GM12878 (cell line): ENCODE results near the gene MPEG1. TPM values are rescaled to one million over a fixed set of nuclear protein-coding genes. Genes with fewer than 3 reads are reported as not detected.

ENCODE experiments used
- BCL11A ChIP-seq: IDR thresholded peaks from 2 replicates; pipeline ENCODE4 v1.6.1; 2011; ENCODE audit warnings: low read depth, low read length
- CEBPB ChIP-seq, 2 experiments: fragments of 150-350 bp in 1 of 2; IDR thresholded peaks; 2 replicates each; pipeline ENCODE4 v1.6.1; 2012 to 2014; ENCODE audit warnings: low read depth in 2 of 2, low read length in 2 of 2, borderline replicate concordance in 1 of 2, inconsistent platforms in 1 of 2
- CHD2 ChIP-seq: IDR thresholded peaks from 2 replicates; pipeline ENCODE4 v1.6.1; 2011; ENCODE audit warnings: low read depth, low read length, improper control_type of control experiment, borderline replicate concordance
- RAD21 ChIP-seq: IDR thresholded peaks from 2 replicates; pipeline ENCODE4 v1.6.1; 2011; ENCODE audit warnings: mild to moderate bottlenecking, low read depth, low read length, moderate library complexity; ENCODE audit not compliant: insufficient read depth
- RBBP5 ChIP-seq: fragments of 200-600 bp; sonication (generic); conservative IDR thresholded peaks from 2 replicates; pipeline ENCODE4 v1.6.1; 2016
- SMAD5 ChIP-seq: IDR thresholded peaks from 2 replicates; pipeline ENCODE4 v1.6.1; 2016; ENCODE audit warnings: antibody characterized with exemption, low read depth
- ZNF384 ChIP-seq: IDR thresholded peaks from 2 replicates; pipeline ENCODE4 v1.6.1; 2012; ENCODE audit warnings: low read depth, mild to moderate bottlenecking, low read length, improper control_type of control experiment, borderline replicate concordance
- polyA plus RNA-seq, 11 experiments: library from polyadenylated mRNA; depleted of rRNA in 4 of 11; unstranded in 6 of 11; stranded (reverse) in 5 of 11; fragments of >200 nt; fragmentation: Nextera tagmentation in 4 of 11; fragmentation: Illumina TruSeq in 1 of 11; extraction: Ambion mirVana in 4 of 11; extraction: Trizol in 1 of 11; gene quantifications; 1 replicate in 1 of 11; 2 replicates in 10 of 11; pipeline versions ENCODE4 v1.2.1 to v1.2.3, GENCODE V29; 2011 to 2016; ENCODE audit warnings: inconsistent platforms in 2 of 11, missing spikeins in 2 of 11, low read depth in 1 of 11
- total RNA-seq, 4 experiments: library from RNA; depleted of rRNA in 3 of 4; stranded (reverse); fragments of >200 nt in 3 of 4; fragmentation: Illumina TruSeq in 1 of 4; extraction: Trizol in 1 of 4; gene quantifications; 2 replicates each; pipeline versions ENCODE4 v1.2.1 to v1.2.3, GENCODE V29; 2013 to 2021
- TF ChIP-seq, protein P1 (sequence below): fragments of 450-650 bp; formaldehyde crosslinking; IDR thresholded peaks from 2 replicates; pipeline ENCODE4 v1.4.0; 2022; ENCODE audit warnings: mild to moderate bottlenecking, moderate library complexity
- TF ChIP-seq, protein P2 (sequence below): fragments of 450-650 bp; IDR thresholded peaks from 2 replicates; pipeline ENCODE4 v1.6.1; 2017; ENCODE audit warnings: mild to moderate bottlenecking
- TF ChIP-seq, protein P3 (sequence below): IDR thresholded peaks from 2 replicates; pipeline ENCODE4 v1.6.1; 2011; ENCODE audit warnings: mild to moderate bottlenecking, low read depth, low read length, moderate library complexity; ENCODE audit not compliant: insufficient replicate concordance
- TF ChIP-seq, protein P4 (sequence below): fragments of 450-650 bp; IDR thresholded peaks from 2 replicates; pipeline ENCODE4 v1.6.1; 2017; ENCODE audit warnings: mild to moderate bottlenecking, moderate library complexity
- TF ChIP-seq, protein P5 (sequence below): fragments of 450-650 bp; formaldehyde crosslinking; IDR thresholded peaks from 2 replicates; pipeline ENCODE4 v1.5.0; 2022; ENCODE audit warnings: mild to moderate bottlenecking, missing genetic modification characterization

The MPEG1 gene
- total and polyA plus RNA-seq, 10 of the 15 experiments (the other 5 are each of a cell fraction or from before 2014, with no cell fraction given), result 1.3 to 15.6 (median 11.7) TPM; not detected in 1

DNA sequence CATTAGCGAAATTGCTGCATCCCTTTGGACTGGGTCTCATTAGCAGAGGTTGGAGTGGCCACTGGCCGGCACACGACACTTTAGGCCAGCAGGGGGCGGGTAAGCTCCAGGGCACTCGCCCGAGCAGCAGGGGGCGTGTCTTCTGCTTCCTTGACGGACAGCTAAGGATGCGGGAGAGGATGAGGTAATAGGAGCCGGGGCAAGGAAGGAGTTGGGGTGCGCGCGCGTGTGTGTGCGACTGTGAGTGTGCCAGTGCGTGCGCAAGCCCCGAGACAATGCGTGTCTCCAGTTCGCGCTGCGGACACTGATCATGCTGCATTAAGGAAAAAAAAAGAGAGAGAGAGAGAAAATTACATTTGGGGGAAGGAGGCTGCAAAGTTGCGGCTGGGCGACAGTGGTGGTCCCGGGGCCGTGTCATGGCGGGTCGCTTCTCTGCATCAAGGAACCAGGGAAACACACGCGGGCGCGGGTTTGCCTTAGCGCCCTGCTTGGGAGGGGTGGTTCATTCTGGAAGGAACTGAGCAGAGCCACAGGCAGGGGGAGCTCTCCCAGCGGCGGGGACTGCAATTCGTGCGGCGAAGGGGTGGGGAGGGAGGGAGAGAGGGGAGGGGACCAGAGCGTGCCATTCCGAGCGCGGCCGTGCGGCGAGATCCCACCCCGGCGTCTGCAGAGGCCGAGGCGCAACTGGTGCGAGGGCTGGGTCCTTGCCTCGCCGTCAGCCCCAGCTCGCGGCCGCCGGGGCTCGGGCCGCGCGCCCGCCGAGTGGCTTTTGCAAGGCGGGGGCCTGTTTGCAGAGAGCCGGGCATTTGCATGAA, 41.0 kb downstream of the MPEG1 start, which contains the start of gene DTX4 (continued):
- TF ChIP-seq, protein P1, sequence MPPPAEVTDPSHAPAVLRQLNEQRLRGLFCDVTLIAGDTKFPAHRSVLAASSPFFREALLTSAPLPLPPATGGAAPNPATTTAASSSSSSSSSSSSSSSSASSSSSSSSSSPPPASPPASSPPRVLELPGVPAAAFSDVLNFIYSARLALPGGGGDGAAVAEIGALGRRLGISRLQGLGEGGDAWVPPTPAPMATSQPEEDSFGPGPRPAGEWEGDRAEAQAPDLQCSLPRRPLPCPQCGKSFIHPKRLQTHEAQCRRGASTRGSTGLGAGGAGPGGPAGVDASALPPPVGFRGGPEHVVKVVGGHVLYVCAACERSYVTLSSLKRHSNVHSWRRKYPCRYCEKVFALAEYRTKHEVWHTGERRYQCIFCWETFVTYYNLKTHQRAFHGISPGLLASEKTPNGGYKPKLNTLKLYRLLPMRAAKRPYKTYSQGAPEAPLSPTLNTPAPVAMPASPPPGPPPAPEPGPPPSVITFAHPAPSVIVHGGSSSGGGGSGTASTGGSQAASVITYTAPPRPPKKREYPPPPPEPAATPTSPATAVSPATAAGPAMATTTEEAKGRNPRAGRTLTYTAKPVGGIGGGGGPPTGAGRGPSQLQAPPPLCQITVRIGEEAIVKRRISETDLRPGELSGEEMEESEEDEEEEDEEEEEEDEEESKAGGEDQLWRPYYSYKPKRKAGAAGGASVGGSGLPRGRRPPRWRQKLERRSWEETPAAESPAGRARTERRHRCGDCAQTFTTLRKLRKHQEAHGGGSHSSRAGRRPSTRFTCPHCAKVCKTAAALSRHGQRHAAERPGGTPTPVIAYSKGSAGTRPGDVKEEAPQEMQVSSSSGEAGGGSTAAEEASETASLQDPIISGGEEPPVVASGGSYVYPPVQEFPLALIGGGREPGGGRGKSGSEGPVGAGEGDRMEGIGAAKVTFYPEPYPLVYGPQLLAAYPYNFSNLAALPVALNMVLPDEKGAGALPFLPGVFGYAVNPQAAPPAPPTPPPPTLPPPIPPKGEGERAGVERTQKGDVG (CRISPR knock-in tag), result no peak
- 0 out of 2 replicates have a peak, but pooled peaks have one; percentile 20 for TF ChIP-seq SMAD5
- TF ChIP-seq, protein P2, sequence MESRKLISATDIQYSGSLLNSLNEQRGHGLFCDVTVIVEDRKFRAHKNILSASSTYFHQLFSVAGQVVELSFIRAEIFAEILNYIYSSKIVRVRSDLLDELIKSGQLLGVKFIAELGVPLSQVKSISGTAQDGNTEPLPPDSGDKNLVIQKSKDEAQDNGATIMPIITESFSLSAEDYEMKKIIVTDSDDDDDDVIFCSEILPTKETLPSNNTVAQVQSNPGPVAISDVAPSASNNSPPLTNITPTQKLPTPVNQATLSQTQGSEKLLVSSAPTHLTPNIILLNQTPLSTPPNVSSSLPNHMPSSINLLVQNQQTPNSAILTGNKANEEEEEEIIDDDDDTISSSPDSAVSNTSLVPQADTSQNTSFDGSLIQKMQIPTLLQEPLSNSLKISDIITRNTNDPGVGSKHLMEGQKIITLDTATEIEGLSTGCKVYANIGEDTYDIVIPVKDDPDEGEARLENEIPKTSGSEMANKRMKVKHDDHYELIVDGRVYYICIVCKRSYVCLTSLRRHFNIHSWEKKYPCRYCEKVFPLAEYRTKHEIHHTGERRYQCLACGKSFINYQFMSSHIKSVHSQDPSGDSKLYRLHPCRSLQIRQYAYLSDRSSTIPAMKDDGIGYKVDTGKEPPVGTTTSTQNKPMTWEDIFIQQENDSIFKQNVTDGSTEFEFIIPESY, result no peak
- no peak for TF ChIP-seq BCL11A
- TF ChIP-seq, protein P3, sequence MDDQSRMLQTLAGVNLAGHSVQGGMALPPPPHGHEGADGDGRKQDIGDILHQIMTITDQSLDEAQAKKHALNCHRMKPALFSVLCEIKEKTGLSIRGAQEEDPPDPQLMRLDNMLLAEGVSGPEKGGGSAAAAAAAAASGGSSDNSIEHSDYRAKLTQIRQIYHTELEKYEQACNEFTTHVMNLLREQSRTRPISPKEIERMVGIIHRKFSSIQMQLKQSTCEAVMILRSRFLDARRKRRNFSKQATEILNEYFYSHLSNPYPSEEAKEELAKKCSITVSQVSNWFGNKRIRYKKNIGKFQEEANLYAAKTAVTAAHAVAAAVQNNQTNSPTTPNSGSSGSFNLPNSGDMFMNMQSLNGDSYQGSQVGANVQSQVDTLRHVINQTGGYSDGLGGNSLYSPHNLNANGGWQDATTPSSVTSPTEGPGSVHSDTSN, result peak; percentile 94
- TF ChIP-seq, protein P4, sequence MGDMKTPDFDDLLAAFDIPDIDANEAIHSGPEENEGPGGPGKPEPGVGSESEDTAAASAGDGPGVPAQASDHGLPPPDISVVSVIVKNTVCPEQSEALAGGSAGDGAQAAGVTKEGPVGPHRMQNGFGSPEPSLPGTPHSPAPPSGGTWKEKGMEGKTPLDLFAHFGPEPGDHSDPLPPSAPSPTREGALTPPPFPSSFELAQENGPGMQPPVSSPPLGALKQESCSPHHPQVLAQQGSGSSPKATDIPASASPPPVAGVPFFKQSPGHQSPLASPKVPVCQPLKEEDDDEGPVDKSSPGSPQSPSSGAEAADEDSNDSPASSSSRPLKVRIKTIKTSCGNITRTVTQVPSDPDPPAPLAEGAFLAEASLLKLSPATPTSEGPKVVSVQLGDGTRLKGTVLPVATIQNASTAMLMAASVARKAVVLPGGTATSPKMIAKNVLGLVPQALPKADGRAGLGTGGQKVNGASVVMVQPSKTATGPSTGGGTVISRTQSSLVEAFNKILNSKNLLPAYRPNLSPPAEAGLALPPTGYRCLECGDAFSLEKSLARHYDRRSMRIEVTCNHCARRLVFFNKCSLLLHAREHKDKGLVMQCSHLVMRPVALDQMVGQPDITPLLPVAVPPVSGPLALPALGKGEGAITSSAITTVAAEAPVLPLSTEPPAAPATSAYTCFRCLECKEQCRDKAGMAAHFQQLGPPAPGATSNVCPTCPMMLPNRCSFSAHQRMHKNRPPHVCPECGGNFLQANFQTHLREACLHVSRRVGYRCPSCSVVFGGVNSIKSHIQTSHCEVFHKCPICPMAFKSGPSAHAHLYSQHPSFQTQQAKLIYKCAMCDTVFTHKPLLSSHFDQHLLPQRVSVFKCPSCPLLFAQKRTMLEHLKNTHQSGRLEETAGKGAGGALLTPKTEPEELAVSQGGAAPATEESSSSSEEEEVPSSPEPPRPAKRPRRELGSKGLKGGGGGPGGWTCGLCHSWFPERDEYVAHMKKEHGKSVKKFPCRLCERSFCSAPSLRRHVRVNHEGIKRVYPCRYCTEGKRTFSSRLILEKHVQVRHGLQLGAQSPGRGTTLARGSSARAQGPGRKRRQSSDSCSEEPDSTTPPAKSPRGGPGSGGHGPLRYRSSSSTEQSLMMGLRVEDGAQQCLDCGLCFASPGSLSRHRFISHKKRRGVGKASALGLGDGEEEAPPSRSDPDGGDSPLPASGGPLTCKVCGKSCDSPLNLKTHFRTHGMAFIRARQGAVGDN, result peak; percentile 87
- TF ChIP-seq RAD21, result peak; percentile 92
- TF ChIP-seq RBBP5, result no peak
- 0 out of 4 replicates have a peak, but pooled peaks of 1 of the 2 experiments have one; percentile 34 for TF ChIP-seq CEBPB (IDR thresholded peaks at IDR 0.05; ENCODE audit: borderline replicate concordance in 1 of 2, low read depth in 2 of 2, low read length in 2 of 2)
- no peak for TF ChIP-seq ZNF384
- no peak for TF ChIP-seq CHD2
- TF ChIP-seq, protein P5, sequence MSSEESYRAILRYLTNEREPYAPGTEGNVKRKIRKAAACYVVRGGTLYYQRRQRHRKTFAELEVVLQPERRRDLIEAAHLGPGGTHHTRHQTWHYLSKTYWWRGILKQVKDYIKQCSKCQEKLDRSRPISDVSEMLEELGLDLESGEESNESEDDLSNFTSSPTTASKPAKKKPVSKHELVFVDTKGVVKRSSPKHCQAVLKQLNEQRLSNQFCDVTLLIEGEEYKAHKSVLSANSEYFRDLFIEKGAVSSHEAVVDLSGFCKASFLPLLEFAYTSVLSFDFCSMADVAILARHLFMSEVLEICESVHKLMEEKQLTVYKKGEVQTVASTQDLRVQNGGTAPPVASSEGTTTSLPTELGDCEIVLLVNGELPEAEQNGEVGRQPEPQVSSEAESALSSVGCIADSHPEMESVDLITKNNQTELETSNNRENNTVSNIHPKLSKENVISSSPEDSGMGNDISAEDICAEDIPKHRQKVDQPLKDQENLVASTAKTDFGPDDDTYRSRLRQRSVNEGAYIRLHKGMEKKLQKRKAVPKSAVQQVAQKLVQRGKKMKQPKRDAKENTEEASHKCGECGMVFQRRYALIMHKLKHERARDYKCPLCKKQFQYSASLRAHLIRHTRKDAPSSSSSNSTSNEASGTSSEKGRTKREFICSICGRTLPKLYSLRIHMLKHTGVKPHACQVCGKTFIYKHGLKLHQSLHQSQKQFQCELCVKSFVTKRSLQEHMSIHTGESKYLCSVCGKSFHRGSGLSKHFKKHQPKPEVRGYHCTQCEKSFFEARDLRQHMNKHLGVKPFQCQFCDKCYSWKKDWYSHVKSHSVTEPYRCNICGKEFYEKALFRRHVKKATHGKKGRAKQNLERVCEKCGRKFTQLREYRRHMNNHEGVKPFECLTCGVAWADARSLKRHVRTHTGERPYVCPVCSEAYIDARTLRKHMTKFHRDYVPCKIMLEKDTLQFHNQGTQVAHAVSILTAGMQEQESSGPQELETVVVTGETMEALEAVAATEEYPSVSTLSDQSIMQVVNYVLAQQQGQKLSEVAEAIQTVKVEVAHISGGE (CRISPR knock-in tag), result no peak
